Right hindlimb (tissue), 1 donor: Measurements from ENCODE around the gene GMPR.
"Not testable (repeated sequence)": the region's sequence is repeated elsewhere in the genome, so short reads cannot be mapped to it uniquely, and the experiment has no call there.

Source experiments
- DNase-seq: peaks from one replicate; pipeline ENCODE4 v3.0.0-alpha.2; 2018

The GMPR gene

DNA sequence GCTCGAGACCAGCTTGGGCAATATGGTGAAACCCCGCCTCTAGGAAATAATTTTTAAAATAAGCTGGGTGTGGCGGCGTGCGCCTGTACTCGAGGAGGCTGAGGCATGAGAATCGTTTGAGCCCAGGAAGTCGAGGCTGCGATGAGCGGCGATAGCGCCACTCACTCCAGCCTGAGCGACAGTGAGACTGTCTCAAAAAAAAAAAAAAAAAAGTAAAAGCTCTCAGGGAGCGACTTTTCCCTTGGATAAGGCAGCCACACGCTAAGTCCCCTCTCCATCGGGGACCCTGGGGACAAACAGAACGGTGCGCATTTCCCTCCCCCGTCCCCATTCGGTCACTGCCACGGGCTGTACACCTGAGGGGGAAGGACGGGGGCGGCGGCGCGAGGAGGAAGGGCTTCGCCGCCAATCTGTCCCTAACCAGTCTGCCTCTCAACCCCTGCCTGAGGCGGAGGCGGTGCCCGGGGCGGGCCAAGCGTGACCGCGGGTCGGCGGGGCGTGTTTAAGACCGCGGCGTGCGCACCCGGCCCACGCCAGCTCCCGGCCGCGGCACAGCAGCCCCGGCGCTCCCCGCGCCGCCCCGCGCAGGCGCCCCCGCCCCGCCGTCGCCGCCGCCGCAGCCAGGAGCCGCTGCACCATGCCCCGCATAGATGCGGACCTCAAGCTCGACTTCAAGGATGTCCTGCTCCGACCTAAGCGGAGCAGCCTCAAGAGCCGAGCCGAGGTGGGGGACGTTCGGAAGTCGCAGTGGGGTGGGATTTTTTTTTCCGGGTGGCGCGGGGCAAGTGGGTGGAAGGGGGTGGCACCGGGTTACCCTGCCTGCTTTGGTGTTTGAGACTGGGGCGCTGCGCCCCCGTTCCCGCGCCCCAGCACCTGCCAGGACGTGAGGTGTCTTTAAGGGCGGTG is at the start of gene GMPR:
Gene GMPR (plus strand): TSS at position 531 of the 906 bp plus-strand sequence. CDS start 107 bp downstream, at position 638.
- DNase-seq: peak; percentile 82

- no peak for DNase-seq
Observed at GRCh38 chr6:16190214-16190613, 48.2 kb upstream of the GMPR start.

- no peak for DNase-seq
Observed at GRCh38 chr6:16196260-16196983, 42.0 kb upstream of the GMPR start.

DNA sequence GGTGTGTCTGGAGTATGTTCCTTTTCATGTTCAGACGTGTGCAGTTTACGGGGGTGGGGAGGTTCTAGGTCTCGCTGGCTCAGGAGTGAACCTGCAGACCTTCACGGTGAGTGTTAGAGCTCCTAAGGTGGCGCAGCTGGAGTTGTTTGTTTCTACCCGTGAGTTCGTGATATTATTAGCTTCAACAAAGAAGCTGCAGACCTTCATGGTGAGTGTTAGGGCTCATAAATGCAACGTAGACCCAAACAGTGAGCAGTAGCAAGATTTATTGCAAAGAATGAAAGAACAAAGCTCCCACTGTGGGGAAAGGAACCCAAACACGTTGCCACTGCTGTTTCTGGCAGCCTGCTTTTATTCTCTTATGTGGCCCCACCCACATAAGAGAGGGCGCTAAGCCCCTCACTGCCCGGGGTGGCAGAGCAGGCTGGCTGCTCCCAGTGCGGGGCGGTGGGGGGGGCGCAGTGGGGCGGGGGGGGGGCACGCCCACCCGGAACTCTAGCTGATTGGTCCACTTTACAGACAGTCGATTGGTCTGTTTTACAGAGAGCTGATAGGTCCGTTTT is 41.3 kb upstream of the GMPR start:
- no peak for DNase-seq

- no peak for DNase-seq
Observed at GRCh38 chr6:16198061-16198705, 40.2 kb upstream of the GMPR start.

DNA sequence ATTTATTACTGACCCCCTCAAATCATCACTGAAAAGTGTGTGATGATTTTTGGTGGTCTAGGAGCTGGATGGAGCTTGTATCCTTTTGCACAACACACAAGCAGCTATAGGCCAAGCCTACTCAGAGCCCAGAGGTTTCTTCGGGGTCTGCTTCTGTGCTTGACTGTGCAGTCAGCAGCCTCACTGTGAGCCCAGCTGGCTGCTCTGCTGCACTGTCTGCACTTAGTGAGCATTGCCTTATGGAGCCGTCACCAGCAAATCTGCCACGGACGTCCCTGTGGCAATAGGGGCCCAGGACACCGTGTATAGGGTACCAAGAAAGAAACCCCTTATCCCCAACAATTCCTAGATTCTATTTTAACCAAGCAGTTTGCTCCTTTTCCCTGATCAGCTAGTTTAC is 38.6 kb upstream of the GMPR start:
- peak; percentile 45 for DNase-seq

DNA sequence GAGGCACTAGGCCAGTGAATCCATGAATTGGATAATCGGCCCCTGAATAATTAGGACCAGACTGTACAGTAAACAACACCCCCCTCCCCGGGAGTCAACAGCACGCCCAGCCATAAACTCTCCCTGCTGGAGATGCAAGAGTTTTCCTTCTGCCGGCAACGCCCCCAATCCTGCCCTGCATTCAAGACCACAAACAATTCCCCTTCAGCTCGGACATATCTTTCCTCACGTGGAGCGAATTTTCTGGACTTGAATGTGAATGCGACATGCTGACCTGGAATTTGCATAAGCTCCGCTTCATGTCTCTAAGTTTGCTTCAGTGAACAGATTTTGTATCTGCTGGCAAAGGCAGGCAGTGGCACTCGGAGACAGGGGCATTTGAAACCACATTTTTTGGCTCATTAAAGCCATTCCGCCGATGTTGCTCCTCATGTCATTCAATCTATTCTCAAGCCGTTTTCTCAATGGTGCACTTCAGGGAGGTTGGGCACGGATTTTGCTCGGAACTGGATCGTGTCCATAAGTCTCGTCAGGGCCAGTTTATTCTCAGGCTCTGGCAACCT is 38.0 kb upstream of the GMPR start:
- DNase-seq: peak; percentile 61

- no peak for DNase-seq
Observed at GRCh38 chr6:16201706-16202105, 36.7 kb upstream of the GMPR start.

DNA sequence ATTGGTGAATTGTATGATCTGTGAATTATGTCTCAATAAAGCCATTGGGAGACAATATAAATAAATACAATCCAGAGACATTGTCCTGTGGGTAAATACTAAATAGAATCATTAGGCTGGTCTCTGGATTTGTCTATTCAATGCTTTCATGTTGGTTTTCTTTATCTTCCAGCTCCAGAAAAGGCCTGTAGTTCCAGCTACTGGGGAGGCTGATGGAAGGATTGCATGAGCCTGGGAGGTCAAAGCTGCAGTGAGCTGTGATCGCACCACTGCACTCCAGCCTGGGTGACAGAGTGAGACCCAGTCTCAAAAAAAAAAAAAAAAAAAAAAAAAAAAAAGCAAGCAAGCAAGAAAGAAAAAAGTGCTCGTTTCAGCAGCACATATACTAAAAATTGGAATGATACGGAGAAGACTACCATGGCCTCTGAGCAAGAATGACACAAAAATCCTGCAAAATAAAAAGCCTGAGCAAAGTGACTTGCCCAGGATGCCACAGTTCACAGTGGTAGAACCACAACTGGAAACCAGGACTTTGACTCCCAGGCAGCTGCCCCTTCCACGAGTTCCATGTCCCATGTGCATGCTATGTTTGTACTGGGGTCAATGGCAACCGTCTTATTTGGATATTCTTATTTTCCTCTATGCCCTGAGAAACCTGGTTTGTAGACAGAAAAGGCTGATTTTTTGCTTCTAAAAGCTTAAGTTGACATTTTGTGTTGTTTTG is 33.6 kb upstream of the GMPR start:
- no peak for DNase-seq

DNA sequence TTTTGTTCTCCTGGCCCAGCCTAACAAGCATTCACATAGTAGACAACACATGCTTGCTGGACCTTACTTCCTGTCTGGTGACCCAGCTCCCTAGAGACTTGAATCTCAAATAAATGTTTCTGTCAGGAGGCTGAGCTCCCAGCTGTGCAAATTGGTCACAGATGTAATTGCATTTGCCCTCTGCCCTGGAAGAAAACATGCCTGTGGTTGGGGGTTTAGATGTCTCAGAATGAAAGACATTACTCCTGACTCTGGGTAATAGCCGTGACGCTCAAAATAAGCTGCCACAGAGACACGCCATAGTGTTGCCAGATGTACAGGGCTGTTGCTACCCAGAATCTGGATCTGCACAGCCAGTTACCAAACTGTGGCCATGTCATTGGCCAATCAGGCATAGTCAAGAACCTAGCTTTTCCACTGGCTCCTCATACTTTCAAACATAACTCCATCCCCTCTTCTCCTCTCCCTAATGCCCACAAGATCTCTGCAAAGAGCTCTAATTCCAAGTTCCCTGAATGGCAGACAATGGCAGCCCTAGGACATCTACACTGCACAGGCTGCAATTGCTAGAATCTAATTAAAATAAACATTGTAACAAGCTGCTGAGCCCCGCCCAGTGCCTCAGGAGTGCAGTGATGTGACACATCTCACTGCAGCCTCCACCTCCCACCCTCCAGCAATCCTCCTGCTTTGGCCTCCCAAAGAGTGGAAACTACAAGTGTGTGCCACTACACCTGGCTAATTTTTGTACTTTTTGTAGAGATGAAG is 32.8 kb upstream of the GMPR start:
- DNase-seq: peak; percentile 63

- DNase-seq: peak; percentile 83
Observed at GRCh38 chr6:16206595-16207037, 31.8 kb upstream of the GMPR start.

DNA sequence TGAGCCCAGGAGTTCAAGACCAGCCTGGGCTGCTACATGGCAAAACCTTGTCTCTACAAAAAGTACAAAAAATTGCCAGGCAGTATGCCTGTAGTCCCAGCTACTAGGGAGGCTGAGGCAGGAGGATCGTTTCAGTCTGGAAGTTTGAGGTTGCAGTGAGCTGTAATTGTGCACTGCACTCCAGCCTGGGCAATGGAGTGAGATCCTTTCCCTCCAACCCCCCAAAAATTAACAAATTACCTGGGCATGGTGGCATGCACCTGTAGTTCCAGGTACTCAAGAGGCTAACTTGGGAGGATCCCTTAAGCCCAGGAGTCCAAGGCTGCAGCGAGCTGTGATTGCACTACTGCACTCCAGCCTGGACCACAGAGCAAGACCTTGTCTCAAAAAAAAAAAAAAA is 29.4 kb upstream of the GMPR start:
- no peak for DNase-seq

DNA sequence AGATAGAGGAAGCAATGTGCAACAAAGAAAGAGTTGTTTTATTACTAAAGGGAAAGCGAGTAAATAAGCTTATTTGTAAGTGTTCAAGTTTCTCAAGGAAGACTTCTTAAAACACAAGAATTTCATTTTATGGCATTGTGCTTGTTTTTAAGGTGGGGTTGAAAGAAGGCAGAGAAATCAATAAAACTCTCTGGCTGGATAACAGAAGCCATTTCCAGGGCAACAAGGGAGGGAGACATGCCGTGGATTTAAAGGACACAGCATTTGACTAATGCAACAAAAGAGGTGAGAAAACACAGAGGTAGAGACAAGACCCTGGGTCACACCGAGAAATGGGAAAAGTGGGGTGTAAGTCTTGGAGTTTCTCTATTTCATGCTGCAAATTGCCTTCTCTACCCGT is 28.8 kb upstream of the GMPR start:
- DNase-seq: no peak

DNA sequence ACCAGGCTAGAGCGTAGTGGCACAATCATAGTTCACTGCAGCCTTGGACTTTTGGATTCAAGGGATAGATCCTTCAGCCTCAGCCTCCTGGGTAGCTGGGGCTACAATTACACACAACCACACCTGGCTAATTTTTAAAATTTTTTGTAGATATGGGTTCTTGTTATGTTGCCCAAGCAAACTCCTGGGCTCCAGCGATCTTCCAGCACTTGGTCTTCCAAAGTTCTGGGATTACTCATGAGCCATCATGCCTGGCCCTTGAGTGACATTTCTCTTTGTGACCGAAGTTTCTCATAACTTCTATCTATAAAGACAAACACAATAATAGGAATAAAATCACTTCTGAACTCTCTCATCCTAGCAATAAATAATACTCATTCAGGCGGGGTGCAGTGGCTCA is 26.1 kb upstream of the GMPR start:
- no peak for DNase-seq

GRCh38 chr6:16216501-16217155 is 21.8 kb upstream of the GMPR start:
- peak; percentile 58 for DNase-seq

DNA sequence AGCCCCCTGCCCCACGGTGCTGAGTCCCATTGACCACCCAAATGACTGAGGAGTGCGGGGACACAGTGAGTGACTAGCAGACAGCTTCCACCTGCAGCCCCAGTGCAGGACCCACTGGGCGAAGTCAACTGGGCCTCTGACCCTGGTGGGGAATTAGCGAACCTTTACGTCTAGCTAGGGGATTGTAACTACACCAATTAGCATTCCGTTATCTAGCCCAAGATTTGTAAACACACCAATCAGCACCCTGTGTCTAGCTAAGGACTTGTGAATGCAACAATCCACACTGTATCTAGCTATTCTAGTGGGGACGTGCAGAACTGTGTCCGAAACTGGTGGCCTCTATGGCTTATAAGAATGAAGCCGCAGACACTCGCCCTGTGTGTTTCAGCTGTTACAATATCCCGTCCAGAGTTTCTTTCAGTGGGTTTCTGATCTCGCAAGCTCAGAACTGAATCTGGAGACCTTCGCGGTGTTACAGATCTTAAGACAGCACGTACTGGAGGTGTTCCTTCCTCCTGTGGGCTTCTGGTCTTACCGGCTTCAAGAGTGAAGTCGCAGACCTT is 21.1 kb upstream of the GMPR start:
- DNase-seq: no peak

DNA sequence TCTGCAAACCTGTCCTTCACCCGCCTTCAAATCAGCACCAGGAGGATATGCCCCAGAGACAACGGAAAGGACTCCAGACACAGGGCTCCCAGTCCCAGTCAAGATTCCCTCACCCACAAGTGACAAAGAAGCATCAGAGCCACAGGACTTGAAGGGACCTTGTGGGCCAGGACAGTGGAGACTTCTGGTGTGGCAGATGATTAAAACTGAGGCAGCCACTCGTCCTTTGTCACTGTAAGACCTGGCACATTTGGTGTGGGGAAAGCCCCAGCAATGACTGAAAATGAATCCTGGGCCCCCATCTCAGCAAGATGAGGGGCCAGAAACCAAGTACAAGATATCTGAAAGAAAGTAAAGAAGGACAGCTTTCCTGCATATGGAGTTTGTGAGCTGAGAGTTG is 15.6 kb upstream of the GMPR start:
- no peak for DNase-seq

- DNase-seq: no peak
Observed at GRCh38 chr6:16223362-16223761, 15.0 kb upstream of the GMPR start.

- DNase-seq: no peak
Observed at GRCh38 chr6:16224409-16224808, 14.0 kb upstream of the GMPR start.

- DNase-seq: not testable (repeated sequence)
Observed at GRCh38 chr6:16225062-16225731, 13.2 kb upstream of the GMPR start.
